H9 (cell line): Measurements from ENCODE around the gene RPL28. TPM values are rescaled to one million over a fixed set of nuclear protein-coding genes. Genes with fewer than 3 reads are reported as not detected.

Source experiments
- DNase-seq: peaks from one replicate; pipeline ENCODE4 v3.0.0-alpha.2; 2017
- H2AFZ ChIP-seq: one replicate; pipeline ENCODE4 v1.6.1; 2013; ENCODE audit warnings: mild to moderate bottlenecking, low read length, control low read depth, moderate library complexity
- H2AK5ac ChIP-seq: 2 replicates; pipeline ENCODE4 v1.6.1; 2013; ENCODE audit warnings: low read length, control low read depth, mixed read lengths; ENCODE audit not compliant: insufficient read length
- H2BK120ac ChIP-seq: one replicate; pipeline ENCODE4 v1.6.1; 2013; ENCODE audit warnings: low read depth, mild to moderate bottlenecking, low read length, control low read depth, inconsistent platforms; ENCODE audit not compliant: poor library complexity, severe bottlenecking
- H2BK12ac ChIP-seq: 2 replicates; pipeline ENCODE4 v1.6.1; 2013; ENCODE audit warnings: low read length, control low read depth, mixed read lengths, low read depth; ENCODE audit not compliant: insufficient read length
- H2BK15ac ChIP-seq: 2 replicates; pipeline ENCODE4 v1.6.1; 2013; ENCODE audit warnings: low read depth, low read length, control low read depth
- H2BK20ac ChIP-seq: one replicate; pipeline ENCODE4 v1.6.1; 2013; ENCODE audit warnings: low read depth, mild to moderate bottlenecking, low read length, control low read depth, inconsistent platforms; ENCODE audit not compliant: poor library complexity, severe bottlenecking
- H2BK5ac ChIP-seq: 2 replicates; pipeline ENCODE4 v1.6.1; 2013; ENCODE audit warnings: low read length, control low read depth, mixed read lengths; ENCODE audit not compliant: insufficient read length
- H3K14ac ChIP-seq: 2 replicates; pipeline ENCODE4 v1.6.1; 2013; ENCODE audit warnings: low read length, control low read depth; ENCODE audit not compliant: insufficient read depth
- H3K18ac ChIP-seq: 2 replicates; pipeline ENCODE4 v1.6.1; 2013; ENCODE audit warnings: low read depth, mild to moderate bottlenecking, mixed read lengths, low read length, control low read depth; ENCODE audit not compliant: insufficient read length
- H3K23ac ChIP-seq: 2 replicates; pipeline ENCODE4 v1.6.1; 2013; ENCODE audit warnings: low read length, control low read depth, mixed read lengths, low read depth; ENCODE audit not compliant: insufficient read length
- H3K23me2 ChIP-seq: 2 replicates; pipeline ENCODE4 v1.6.1; 2013; ENCODE audit warnings: low read depth, mild to moderate bottlenecking, mixed read lengths, low read length, control low read depth; ENCODE audit not compliant: insufficient read length, poor library complexity, severe bottlenecking
- H3K27ac ChIP-seq: 2 replicates; pipeline ENCODE4 v1.5.1; 2013; ENCODE audit warnings: low read length, control low read depth, mixed read lengths, low read depth; ENCODE audit not compliant: insufficient read length
- H3K27me3 ChIP-seq: 2 replicates; pipeline ENCODE4 v1.6.1; 2013; ENCODE audit warnings: low read length, control low read depth, inconsistent platforms; ENCODE audit not compliant: insufficient read depth
- H3K4ac ChIP-seq: 2 replicates; pipeline ENCODE4 v1.6.1; 2013; ENCODE audit warnings: low read depth, mild to moderate bottlenecking, control low read depth, inconsistent platforms, low read length, moderate library complexity
- H3K4me1 ChIP-seq: 2 replicates; pipeline ENCODE4 v1.6.1; 2013; ENCODE audit warnings: low read length, control low read depth, inconsistent platforms; ENCODE audit not compliant: insufficient read depth
- H3K4me2 ChIP-seq: 2 replicates; pipeline ENCODE4 v1.6.1; 2013; ENCODE audit warnings: low read length, control low read depth, mixed read lengths; ENCODE audit not compliant: insufficient read length, insufficient read depth
- H3K56ac ChIP-seq: 2 replicates; pipeline ENCODE4 v1.6.1; 2013; ENCODE audit warnings: low read depth, mild to moderate bottlenecking, mixed read lengths, low read length, control low read depth; ENCODE audit not compliant: insufficient read length
- H3K79me1 ChIP-seq: 2 replicates; pipeline ENCODE4 v1.6.1; 2013; ENCODE audit warnings: low read depth, mild to moderate bottlenecking, moderate library complexity, low read length, control low read depth, inconsistent platforms; ENCODE audit not compliant: insufficient read depth, poor library complexity, severe bottlenecking
- H3K79me2 ChIP-seq: 2 replicates; pipeline ENCODE4 v1.6.1; 2013; ENCODE audit warnings: low read length, control low read depth, inconsistent platforms; ENCODE audit not compliant: insufficient read depth
- H3K9ac ChIP-seq: 2 replicates; pipeline ENCODE4 v1.6.1; 2013; ENCODE audit warnings: low read length, control low read depth, mixed read lengths; ENCODE audit not compliant: insufficient read length; ENCODE audit errors: extremely low read depth
- H3K9me3 ChIP-seq: one replicate; pipeline ENCODE4 v1.6.1; 2013; ENCODE audit warnings: low read depth, low read length, inconsistent platforms; ENCODE audit not compliant: control insufficient read depth
- H3T11ph ChIP-seq: one replicate; pipeline ENCODE4 v1.6.1; 2013; ENCODE audit warnings: mild to moderate bottlenecking, low read length, control low read depth, inconsistent platforms
- H4K20me1 ChIP-seq: one replicate; pipeline ENCODE4 v1.6.1; 2013; ENCODE audit not compliant: control insufficient read depth, insufficient read length, insufficient read depth
- H4K5ac ChIP-seq: 2 replicates; pipeline ENCODE4 v1.6.1; 2013; ENCODE audit warnings: low read depth, mild to moderate bottlenecking, mixed read lengths, low read length, control low read depth; ENCODE audit not compliant: insufficient read length
- H4K8ac ChIP-seq: replicated peaks from 2 replicates; pipeline ENCODE4 v1.6.1; 2013; ENCODE audit warnings: low read length, control low read depth, mixed read lengths, low read depth; ENCODE audit not compliant: insufficient read length
- H4K91ac ChIP-seq: 2 replicates; pipeline ENCODE4 v1.6.1; 2013; ENCODE audit warnings: low read depth, mild to moderate bottlenecking, moderate library complexity, mixed read lengths, low read length, control low read depth; ENCODE audit not compliant: insufficient read length
- H3K27ac Mint-ChIP-seq, 3 experiments: 2 replicates in 2 of 3; 3 replicates in 1 of 3; pipeline ENCODE4 v1.8.0; 2020 to 2021; ENCODE audit warnings: mixed read lengths in 3 of 3, mild to moderate bottlenecking in 1 of 3, moderate library complexity in 1 of 3
- H3K27me3 Mint-ChIP-seq: 2 replicates; pipeline ENCODE4 v1.8.0; 2021; ENCODE audit warnings: low read depth, mild to moderate bottlenecking, moderate library complexity, mixed read lengths
- H3K36me3 Mint-ChIP-seq, 3 experiments: 2 replicates in 2 of 3; 3 replicates in 1 of 3; pipeline ENCODE4 v1.8.0; 2020 to 2021; ENCODE audit warnings: low read depth in 3 of 3, mixed read lengths in 3 of 3; ENCODE audit not compliant: insufficient read depth in 1 of 3
- H3K4me1 Mint-ChIP-seq, 2 experiments: 2 replicates each; pipeline ENCODE4 v1.8.0; 2020; ENCODE audit warnings: mixed read lengths in 2 of 2
- H3K4me3 Mint-ChIP-seq, 2 experiments: 2 replicates in 1 of 2; 3 replicates in 1 of 2; pipeline ENCODE4 v1.8.0; 2020 to 2021; ENCODE audit warnings: mild to moderate bottlenecking in 2 of 2, mixed read lengths in 2 of 2, moderate library complexity in 1 of 2
- H3K9me3 Mint-ChIP-seq, 2 experiments: 2 replicates in 1 of 2; 3 replicates in 1 of 2; pipeline ENCODE4 v1.8.0; 2020; ENCODE audit warnings: mild to moderate bottlenecking in 2 of 2, mixed read lengths in 2 of 2, moderate library complexity in 1 of 2
- WGBS: extraction: QIAGEN DNeasy Blood & Tissue Kit; methylation state at CpG from one replicate; pipeline ENCODE4 v1.1.7; 2013; ENCODE audit warnings: missing lambda C conversion rate, low lambda C conversion rate, mixed read lengths; ENCODE audit not compliant: insufficient read length; ENCODE audit errors: extremely low coverage; 5-methylcytosine and 5-hydroxymethylcytosine counted together
- total RNA-seq: library from RNA; stranded (reverse); gene quantifications from 2 replicates; pipeline ENCODE4 v1.2.1, GENCODE V29; 2021
- TF ChIP-seq, protein P1 (sequence below): fragments of 200-600 bp; sonication (generic); conservative IDR thresholded peaks from 3 replicates; pipeline ENCODE4 v1.8.0; 2021; ENCODE audit warnings: antibody characterized with exemption, mild to moderate bottlenecking

The RPL28 gene
- total RNA-seq, 1 experiment from 2014 or later, result 2,076 TPM

DNA sequence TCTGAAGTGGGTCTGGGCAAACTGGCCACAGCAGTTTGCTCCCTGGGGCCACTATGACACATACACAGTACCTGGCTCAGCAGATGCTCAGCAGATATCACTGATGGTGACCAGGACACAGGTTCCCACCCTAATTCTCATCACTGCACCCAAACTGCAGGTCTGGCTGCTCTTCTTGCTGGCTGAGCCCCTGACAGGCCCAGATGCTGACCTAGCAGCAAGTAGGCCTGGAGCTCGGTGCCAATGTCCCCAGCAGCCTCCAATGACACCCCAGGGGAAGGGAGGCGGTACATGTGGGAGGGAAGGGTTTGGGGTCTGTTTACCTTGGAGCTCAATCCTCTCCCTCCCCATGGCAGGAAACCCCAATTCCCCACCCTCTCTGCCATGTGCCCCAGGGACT is 16.8 kb downstream of the RPL28 start:
- H3K4me1 Mint-ChIP-seq, result peaks cover 22 to 40% of the 10 kb centered on the region in 2 experiments
- H2BK20ac ChIP-seq, result no peak overlapping the region
- no peak overlapping the region for H3K23ac ChIP-seq
- DNase-seq, result no peak
- no peak overlapping the region for H3K14ac ChIP-seq
- peaks cover 4% of the 10 kb centered on the region for H3K23me2 ChIP-seq
- H4K91ac ChIP-seq, result no peak overlapping the region
- no peak overlapping the region for H4K5ac ChIP-seq
- TF ChIP-seq, protein P1, sequence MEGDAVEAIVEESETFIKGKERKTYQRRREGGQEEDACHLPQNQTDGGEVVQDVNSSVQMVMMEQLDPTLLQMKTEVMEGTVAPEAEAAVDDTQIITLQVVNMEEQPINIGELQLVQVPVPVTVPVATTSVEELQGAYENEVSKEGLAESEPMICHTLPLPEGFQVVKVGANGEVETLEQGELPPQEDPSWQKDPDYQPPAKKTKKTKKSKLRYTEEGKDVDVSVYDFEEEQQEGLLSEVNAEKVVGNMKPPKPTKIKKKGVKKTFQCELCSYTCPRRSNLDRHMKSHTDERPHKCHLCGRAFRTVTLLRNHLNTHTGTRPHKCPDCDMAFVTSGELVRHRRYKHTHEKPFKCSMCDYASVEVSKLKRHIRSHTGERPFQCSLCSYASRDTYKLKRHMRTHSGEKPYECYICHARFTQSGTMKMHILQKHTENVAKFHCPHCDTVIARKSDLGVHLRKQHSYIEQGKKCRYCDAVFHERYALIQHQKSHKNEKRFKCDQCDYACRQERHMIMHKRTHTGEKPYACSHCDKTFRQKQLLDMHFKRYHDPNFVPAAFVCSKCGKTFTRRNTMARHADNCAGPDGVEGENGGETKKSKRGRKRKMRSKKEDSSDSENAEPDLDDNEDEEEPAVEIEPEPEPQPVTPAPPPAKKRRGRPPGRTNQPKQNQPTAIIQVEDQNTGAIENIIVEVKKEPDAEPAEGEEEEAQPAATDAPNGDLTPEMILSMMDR, result no peak
- H3T11ph ChIP-seq, result no peak overlapping the region
- peaks cover 7% of the 10 kb centered on the region for H3K79me1 ChIP-seq
- no peak overlapping the region for H2BK120ac ChIP-seq
- peaks cover 8% of the 10 kb centered on the region for H3K27me3 Mint-ChIP-seq
- H3K56ac ChIP-seq, result no peak overlapping the region
- no peaks in the 10 kb centered on the region for H3K9me3 ChIP-seq
- peak overlapping the region in 1 of 2 experiments; percentile 35; a peak in 1 of 5 replicates for H3K4me3 Mint-ChIP-seq
- no peak overlapping the region for H4K8ac ChIP-seq
- WGBS, result no CpG with 5 or more reads among the region's 2 CpGs
- H3K18ac ChIP-seq, result no peak overlapping the region
- no peak overlapping the region for H3K9ac ChIP-seq
- H3K79me2 ChIP-seq, result peaks cover 14% of the 10 kb centered on the region; the same call in 1 of the 2 replicates
- H3K9me3 Mint-ChIP-seq, result no peaks in the 10 kb centered on the region; a peak in 1 of 5 replicates
- H3K4ac ChIP-seq, result no peak overlapping the region
- H2AK5ac ChIP-seq, result no peak overlapping the region
- no peak overlapping the region for H2AFZ ChIP-seq
- H3K27ac ChIP-seq, result no peak overlapping the region
- H3K4me1 ChIP-seq, result no peaks in the 10 kb centered on the region; the same call in 1 of the 2 replicates
- H3K4me2 ChIP-seq, result no peak overlapping the region
- no peak overlapping the region for H2BK12ac ChIP-seq
- H2BK15ac ChIP-seq, result no peak overlapping the region
- no peaks in the 10 kb centered on the region for H3K27me3 ChIP-seq
- no peaks in the 10 kb centered on the region for H4K20me1 ChIP-seq
- peak overlapping the region in 1 of 3 experiments; percentile 92; a peak in 2 of 7 replicates for H3K27ac Mint-ChIP-seq
- H3K36me3 Mint-ChIP-seq, result peaks cover 46 to 62% (median 57%) of the 10 kb centered on the region in 3 experiments
- no peak overlapping the region for H2BK5ac ChIP-seq
